SU-DHL-6 (cell line): Measurements from ENCODE around the gene PPP6R2.

Experiments used
- H2AFZ ChIP-seq: fragments of 200-600 bp; sonication (generic); 2 replicates; pipeline ENCODE4 v1.6.1; 2014; ENCODE audit warnings: low read depth, mild to moderate bottlenecking, moderate library complexity, mixed read lengths, antibody characterized with exemption, low read length; ENCODE audit not compliant: severe bottlenecking
- H3F3A ChIP-seq: fragments of 200-600 bp; shearing (Covaris generic); 2 replicates; pipeline ENCODE4 v1.6.0; 2016; ENCODE audit warnings: antibody characterized with exemption, mild to moderate bottlenecking; ENCODE audit not compliant: insufficient read depth
- H3K27ac ChIP-seq: fragments of 200-600 bp; sonication (generic); 2 replicates; pipeline ENCODE4 v1.5.1; 2016; ENCODE audit warnings: low read depth, mild to moderate bottlenecking, low read length, moderate library complexity, mixed read lengths
- H3K27me3 ChIP-seq: fragments of 200-600 bp; sonication (generic), shearing (Covaris generic); 2 replicates; pipeline ENCODE4 v1.6.0; 2014; ENCODE audit warnings: mild to moderate bottlenecking, low read length
- H3K36me3 ChIP-seq: fragments of 200-600 bp; sonication (generic); 2 replicates; pipeline ENCODE4 v1.6.1; 2014; ENCODE audit warnings: mild to moderate bottlenecking, low read length, mixed read lengths
- H3K4me2 ChIP-seq: fragments of 300-600, 200-600 bp; shearing (Covaris generic), sonication (generic); 2 replicates; pipeline ENCODE4 v1.6.0; 2014; ENCODE audit warnings: low read length, low read depth, mild to moderate bottlenecking; ENCODE audit not compliant: poor library complexity, severe bottlenecking
- H3K4me3 ChIP-seq: fragments of 200-600 bp; sonication (generic); 2 replicates; pipeline ENCODE4 v1.5.1; 2014; ENCODE audit warnings: antibody characterized with exemption, low read length, mild to moderate bottlenecking, mixed read lengths; ENCODE audit not compliant: insufficient read depth, poor library complexity, severe bottlenecking
- H3K79me2 ChIP-seq: fragments of 200-600 bp; sonication (generic); 2 replicates; pipeline ENCODE4 v1.6.1; 2014; ENCODE audit warnings: mild to moderate bottlenecking, low read length, moderate library complexity; ENCODE audit not compliant: insufficient read depth
- H3K9ac ChIP-seq: fragments of 200-600 bp; sonication (generic); 2 replicates; pipeline ENCODE4 v1.7.0; 2014; ENCODE audit warnings: mild to moderate bottlenecking, low read length
- H3K9me2 ChIP-seq: fragments of 200-600 bp; sonication (generic); replicated peaks from 2 replicates; pipeline ENCODE4 v1.6.1; 2014; ENCODE audit warnings: low read length; ENCODE audit not compliant: insufficient read depth
- H3K9me3 ChIP-seq: fragments of 200-600 bp; sonication (generic); 2 replicates; pipeline ENCODE4 v1.6.1; 2014; ENCODE audit warnings: low read length, mixed read lengths; ENCODE audit not compliant: insufficient read depth
- H4K20me1 ChIP-seq: fragments of 200-600 bp; sonication (generic); 2 replicates; pipeline ENCODE4 v1.6.1; 2014; ENCODE audit warnings: low read depth, mild to moderate bottlenecking, antibody characterized with exemption, low read length, moderate library complexity, mixed read lengths
- EZH2phosphoT487 ChIP-seq: fragments of 200-600 bp; sonication (generic), shearing (Covaris generic); conservative IDR thresholded peaks from 2 replicates; pipeline ENCODE4 v1.6.1; 2018; ENCODE audit warnings: mild to moderate bottlenecking, antibody characterized with exemption, low read length, moderate library complexity, mixed read lengths
- TF ChIP-seq, protein P1 (sequence below): fragments of 200-600 bp; sonication (generic); IDR thresholded peaks from one replicate; pipeline ENCODE4 v1.5.1; 2017; ENCODE audit warnings: antibody characterized with exemption, mild to moderate bottlenecking, low read length, moderate library complexity; ENCODE audit not compliant: insufficient read depth, poor library complexity, severe bottlenecking

PPP6R2 gene

DNA sequence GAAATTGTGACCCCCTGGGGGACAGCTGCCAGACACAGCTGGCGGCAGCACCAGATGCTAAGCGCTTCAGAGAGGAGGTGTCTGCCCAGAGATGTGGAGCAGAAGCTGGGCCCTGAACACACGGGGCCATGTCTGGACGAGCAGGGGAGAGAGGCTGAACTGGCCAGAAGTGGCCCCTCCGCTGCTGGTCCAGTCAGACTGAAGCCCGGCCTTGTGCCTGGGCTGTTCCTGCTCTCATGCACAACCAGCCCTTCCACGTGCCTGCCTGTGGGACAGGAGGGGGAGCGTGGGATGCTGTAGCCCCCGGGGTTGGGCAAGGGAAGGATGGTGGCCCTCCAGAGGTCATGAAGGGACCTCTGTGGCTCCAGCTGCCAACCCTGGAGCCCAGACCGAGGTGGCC, 140.0 kb downstream of the PPP6R2 start:
- peaks cover 11% of the 10 kb centered on the region; the same call in 1 of the 2 replicates for H3F3A ChIP-seq
- no peaks in the 10 kb centered on the region for H3K9me3 ChIP-seq
- H2AFZ ChIP-seq: no peak overlapping the region
- no peak overlapping the region for H3K9ac ChIP-seq
- H3K27me3 ChIP-seq: no peaks in the 10 kb centered on the region
- no peak for TF ChIP-seq EZH2phosphoT487
- TF ChIP-seq, protein P1, sequence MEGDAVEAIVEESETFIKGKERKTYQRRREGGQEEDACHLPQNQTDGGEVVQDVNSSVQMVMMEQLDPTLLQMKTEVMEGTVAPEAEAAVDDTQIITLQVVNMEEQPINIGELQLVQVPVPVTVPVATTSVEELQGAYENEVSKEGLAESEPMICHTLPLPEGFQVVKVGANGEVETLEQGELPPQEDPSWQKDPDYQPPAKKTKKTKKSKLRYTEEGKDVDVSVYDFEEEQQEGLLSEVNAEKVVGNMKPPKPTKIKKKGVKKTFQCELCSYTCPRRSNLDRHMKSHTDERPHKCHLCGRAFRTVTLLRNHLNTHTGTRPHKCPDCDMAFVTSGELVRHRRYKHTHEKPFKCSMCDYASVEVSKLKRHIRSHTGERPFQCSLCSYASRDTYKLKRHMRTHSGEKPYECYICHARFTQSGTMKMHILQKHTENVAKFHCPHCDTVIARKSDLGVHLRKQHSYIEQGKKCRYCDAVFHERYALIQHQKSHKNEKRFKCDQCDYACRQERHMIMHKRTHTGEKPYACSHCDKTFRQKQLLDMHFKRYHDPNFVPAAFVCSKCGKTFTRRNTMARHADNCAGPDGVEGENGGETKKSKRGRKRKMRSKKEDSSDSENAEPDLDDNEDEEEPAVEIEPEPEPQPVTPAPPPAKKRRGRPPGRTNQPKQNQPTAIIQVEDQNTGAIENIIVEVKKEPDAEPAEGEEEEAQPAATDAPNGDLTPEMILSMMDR: no peak
- H3K9me2 ChIP-seq: no peaks in the 10 kb centered on the region
- H4K20me1 ChIP-seq: no peaks in the 10 kb centered on the region
- H3K4me2 ChIP-seq: no peak overlapping the region
- H3K36me3 ChIP-seq: no peaks in the 10 kb centered on the region
- H3K4me3 ChIP-seq: no peak overlapping the region
- H3K27ac ChIP-seq: no peak overlapping the region
- no peaks in the 10 kb centered on the region for H3K79me2 ChIP-seq

DNA sequence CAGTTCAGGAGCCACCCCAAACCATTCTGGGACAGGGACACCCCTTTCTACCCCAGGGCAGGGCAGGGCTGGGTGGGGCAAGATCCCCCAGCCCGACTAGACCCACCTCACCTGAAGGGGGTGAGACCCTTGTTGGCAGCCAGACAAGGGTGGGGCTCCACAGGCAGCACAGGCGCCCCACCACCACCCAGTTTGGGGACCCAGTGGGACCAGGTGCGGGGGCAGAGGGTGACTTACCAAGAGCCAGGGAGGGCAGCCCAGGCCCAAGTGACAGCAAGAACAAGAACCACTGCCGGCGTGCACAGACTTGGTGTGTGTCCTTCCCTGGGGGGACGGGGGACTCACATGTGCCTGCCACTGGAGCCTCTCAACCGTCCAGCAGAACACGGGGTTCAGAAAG, 140.4 kb downstream of the PPP6R2 start:
- no peak overlapping the region for H3K9ac ChIP-seq
- H3K27ac ChIP-seq: no peak overlapping the region
- no peak for TF ChIP-seq EZH2phosphoT487
- TF ChIP-seq, protein P1: no peak
- peaks cover 11% of the 10 kb centered on the region; the same call in 1 of the 2 replicates for H3F3A ChIP-seq
- H3K36me3 ChIP-seq: no peaks in the 10 kb centered on the region
- no peaks in the 10 kb centered on the region for H3K79me2 ChIP-seq
- peak overlapping the region; percentile 29 for H3K4me2 ChIP-seq
- no peaks in the 10 kb centered on the region for H3K27me3 ChIP-seq
- no peaks in the 10 kb centered on the region for H3K9me2 ChIP-seq
- H2AFZ ChIP-seq: no peak overlapping the region
- H3K9me3 ChIP-seq: no peaks in the 10 kb centered on the region
- no peak overlapping the region for H3K4me3 ChIP-seq
- no peaks in the 10 kb centered on the region for H4K20me1 ChIP-seq

DNA sequence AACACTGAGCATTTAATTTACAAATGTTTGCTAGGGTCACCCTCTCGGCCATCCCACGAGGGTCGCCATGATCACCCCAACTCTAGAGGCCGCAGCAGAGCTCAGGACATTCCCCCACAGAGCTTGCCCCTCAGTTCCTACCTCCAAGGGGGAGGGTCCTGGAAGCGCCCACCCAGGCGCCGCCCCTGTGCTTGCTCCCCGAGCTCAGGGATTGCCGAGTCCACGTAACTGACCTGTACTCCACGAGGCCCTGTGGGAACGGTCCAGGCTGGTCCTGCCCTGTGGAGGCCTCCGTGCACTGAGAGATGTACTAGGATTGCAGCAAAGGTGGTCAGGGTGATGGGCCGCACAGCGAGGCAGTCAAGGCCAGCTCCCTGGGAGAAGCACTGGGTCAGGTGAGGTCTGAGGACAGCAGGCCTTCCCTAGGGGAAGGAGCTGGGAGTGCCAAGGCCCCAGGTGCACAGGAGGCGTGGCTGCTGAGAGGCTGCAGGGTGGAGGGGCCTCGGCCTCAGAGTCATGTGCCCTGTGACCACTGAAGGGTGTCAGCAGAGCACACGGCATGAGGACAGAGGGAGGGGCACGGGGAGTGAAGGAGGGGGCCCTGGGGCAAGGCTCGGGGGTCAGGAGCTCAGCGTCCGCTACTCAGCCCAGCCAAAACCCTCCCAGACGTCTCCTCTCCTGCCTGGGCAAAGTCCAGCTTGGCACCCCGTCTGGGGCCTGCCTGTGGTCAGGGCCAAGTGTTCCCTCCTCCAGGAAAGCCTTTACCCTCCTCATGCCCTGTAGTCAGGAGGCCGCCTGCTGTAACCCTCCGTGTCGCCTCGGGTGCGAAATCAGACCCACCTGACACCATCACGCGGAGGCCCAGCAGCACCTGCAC, 141.1 kb downstream of the PPP6R2 start:
- TF ChIP-seq, protein P1: no peak
- TF ChIP-seq EZH2phosphoT487: no peak
- Histone ChIP-seq H3K79me2 (no peaks in the 10 kb centered on the region), H3F3A (peaks cover 11% of the 10 kb centered on the region; the same call in 1 of the 2 replicates), H3K4me2 (peak overlapping the region; percentile 29), H2AFZ (no peak overlapping the region), H3K27ac (peak overlapping the region; percentile 39), H3K4me3 (no peak overlapping the region), H3K9ac (peak overlapping the region; percentile 19; the same call in 1 of the 2 replicates), H4K20me1 (no peaks in the 10 kb centered on the region), H3K36me3 (no peaks in the 10 kb centered on the region), H3K9me2 (no peaks in the 10 kb centered on the region), H3K27me3 (no peaks in the 10 kb centered on the region), H3K9me3 (no peaks in the 10 kb centered on the region)
